ENCODE measurements around the gene AGL. TPM values are rescaled to one million over a fixed set of nuclear protein-coding genes. Genes with fewer than 3 reads are reported as not detected.
"Not testable (repeated sequence)": the region's sequence is repeated elsewhere in the genome, so short reads cannot be mapped to it uniquely, and the experiment has no call there.

The AGL gene
- total and polyA plus RNA-seq, 7 donors: 8.4 to 159 (median 110) TPM

GRCh38 chr1:99969260-99969728 lies 119.1 kb downstream of the AGL start:
- Histone ChIP-seq H3K27ac (peak overlapping the region; percentile 74), H3K9me3 (no peaks in the 10 kb centered on the region), H3K36me3 (ENCODE audit: insufficient read depth in 1 of 2, low read depth in 1 of 2) (peaks cover 0 to 2% of the 10 kb centered on the region in 2 donors), H3K27me3 (ENCODE audit: insufficient read depth in 3 of 3, low read length in 2 of 3) (no peaks in the 10 kb centered on the region), H3K4me3 (peak overlapping the region; percentile 98), H3K4me1 (peaks cover 13% of the 10 kb centered on the region)
- WGBS, 3 donors: 15 to 21% (median 15%) methylated on average over 6 of the region's 6 CpGs
- DNase-seq: no peak
- intact Hi-C loops (cut with DNase I): no loop called here
- peak in 2 of 4 donors; percentile 11 to 32 for ATAC-seq
- no peak for TF ChIP-seq CTCF (IDR thresholded peaks at IDR 0.05)

GRCh38 chr1:99969729-99970621 lies 119.8 kb downstream of the AGL start, which contains the start of gene SLC35A3:
TSS of gene SLC35A3 (plus strand) at chr1:99969996. CDS start at chr1:99993555, 23,559 bp downstream.
- ATAC-seq: peak; percentile 91 to 98 (median 96)
- Histone ChIP-seq H3K36me3 (ENCODE audit: insufficient read depth in 1 of 2, low read depth in 1 of 2) (peaks cover 0 to 8% of the 10 kb centered on the region in 2 donors), H3K27me3 (ENCODE audit: insufficient read depth in 3 of 3, low read length in 2 of 3) (no peaks in the 10 kb centered on the region), H3K27ac (peak within 1 kb of the TSS; percentile 74), H3K9me3 (no peaks in the 10 kb centered on the region), H3K4me3 (peak within 1 kb of the TSS; percentile 98), H3K4me1 (peaks cover 13% of the 10 kb centered on the region)
- intact Hi-C loops (cut with DNase I): loop anchor here in 1 of 2 donors (5.0 kb wide), 1 partner anchor 67 kb away; a partner anchor contains a TSS
- no peak for TF ChIP-seq CTCF (IDR thresholded peaks at IDR 0.05)
- peak; percentile 81 to 90 for DNase-seq
- WGBS, 3 donors: 0 to 1% (median 1%) methylated on average over 74 of the region's 74 CpGs

GRCh38 chr1:99970713-99971255 lies 120.6 kb downstream of the AGL start:
- WGBS, 3 donors: 44 to 54% (median 50%) methylated on average over 7 of the region's 7 CpGs
- Histone ChIP-seq H3K36me3 (ENCODE audit: insufficient read depth in 1 of 2, low read depth in 1 of 2) (peaks cover 0 to 16% of the 10 kb centered on the region in 2 donors), H3K4me1 (peaks cover 13% of the 10 kb centered on the region), H3K4me3 (peak overlapping the region; percentile 98), H3K9me3 (no peaks in the 10 kb centered on the region), H3K27ac (peak overlapping the region; percentile 74), H3K27me3 (ENCODE audit: insufficient read depth in 3 of 3, low read length in 2 of 3) (no peaks in the 10 kb centered on the region)
- ATAC-seq (no peak), DNase-seq (no peak)
- intact Hi-C loops (cut with DNase I): loop anchor here in 1 of 2 donors (5.0 kb wide), 1 partner anchor 67 kb away; a partner anchor contains a TSS
- no peak for TF ChIP-seq CTCF (IDR thresholded peaks at IDR 0.05)

- H3K4me3 ChIP-seq; ATAC-seq; H3K27ac ChIP-seq; H3K9me3 ChIP-seq; DNase-seq; H3K27me3 ChIP-seq (ENCODE audit: insufficient read depth in 3 of 3, low read length in 2 of 3): not testable (repeated sequence)
- peaks cover 0 to 24% of the 10 kb centered on the region in 2 donors for H3K36me3 ChIP-seq (ENCODE audit: insufficient read depth in 1 of 2, low read depth in 1 of 2)
- WGBS, 3 donors: 87 to 89% (median 88%) methylated on average over 7 of the region's 7 CpGs
- H3K4me1 ChIP-seq: peaks cover 13% of the 10 kb centered on the region
- intact Hi-C loops (cut with DNase I): loop anchor here in 1 of 2 donors (5.0 kb wide), 1 partner anchor 65 kb away; a partner anchor contains a TSS
These were observed 121.9 kb downstream of the AGL start for GRCh38 chr1:99972066-99972465.

Other genes starting within 250 kb of the AGL start
- gene PALMD, start 204.2 kb upstream of the AGL start, total RNA-seq: 100 to 1,000 TPM in 3 of 4 donors, 10 to 100 TPM in 1; 46.2 to 219 (median 113) TPM
- gene PALMD, start 204.2 kb upstream of the AGL start, polyA plus RNA-seq: 100 to 1,000 TPM in 1 of 3 donors, 10 to 100 TPM in 2; 54.4 to 130 (median 59.4) TPM
- 1 to 10 TPM; 2.4 to 4.1 (median 3.2) TPM for gene FRRS1, start 83.7 kb upstream of the AGL start, total RNA-seq
- gene FRRS1, start 83.7 kb upstream of the AGL start, polyA plus RNA-seq: 1 to 10 TPM in 2 of 3 donors, under 1 TPM in 1; 0.34 to 3.1 (median 2.5) TPM
- gene SLC35A3, start 119.6 kb downstream of the AGL start, total RNA-seq: 1 to 10 TPM; 4.5 to 8.6 (median 7.5) TPM
- gene SLC35A3, start 119.6 kb downstream of the AGL start, polyA plus RNA-seq: 1 to 10 TPM; 3.5 to 6.4 (median 3.7) TPM